SU-DHL-6 (cell line): ENCODE measurements around the gene MTARC1.

Source experiments
- H2AFZ ChIP-seq: fragments of 200-600 bp; sonication (generic); 2 replicates; pipeline ENCODE4 v1.6.1; 2014; ENCODE audit warnings: low read depth, mild to moderate bottlenecking, moderate library complexity, mixed read lengths, antibody characterized with exemption, low read length; ENCODE audit not compliant: severe bottlenecking
- H3F3A ChIP-seq: fragments of 200-600 bp; shearing (Covaris generic); 2 replicates; pipeline ENCODE4 v1.6.0; 2016; ENCODE audit warnings: antibody characterized with exemption, mild to moderate bottlenecking; ENCODE audit not compliant: insufficient read depth
- H3K27ac ChIP-seq: fragments of 200-600 bp; sonication (generic); 2 replicates; pipeline ENCODE4 v1.5.1; 2016; ENCODE audit warnings: low read depth, mild to moderate bottlenecking, low read length, moderate library complexity, mixed read lengths
- H3K27me3 ChIP-seq: fragments of 200-600 bp; sonication (generic), shearing (Covaris generic); 2 replicates; pipeline ENCODE4 v1.6.0; 2014; ENCODE audit warnings: mild to moderate bottlenecking, low read length
- H3K36me3 ChIP-seq: fragments of 200-600 bp; sonication (generic); 2 replicates; pipeline ENCODE4 v1.6.1; 2014; ENCODE audit warnings: mild to moderate bottlenecking, low read length, mixed read lengths
- H3K4me2 ChIP-seq: fragments of 300-600, 200-600 bp; shearing (Covaris generic), sonication (generic); 2 replicates; pipeline ENCODE4 v1.6.0; 2014; ENCODE audit warnings: low read length, low read depth, mild to moderate bottlenecking; ENCODE audit not compliant: poor library complexity, severe bottlenecking
- H3K4me3 ChIP-seq: fragments of 200-600 bp; sonication (generic); 2 replicates; pipeline ENCODE4 v1.5.1; 2014; ENCODE audit warnings: antibody characterized with exemption, low read length, mild to moderate bottlenecking, mixed read lengths; ENCODE audit not compliant: insufficient read depth, poor library complexity, severe bottlenecking
- H3K79me2 ChIP-seq: fragments of 200-600 bp; sonication (generic); 2 replicates; pipeline ENCODE4 v1.6.1; 2014; ENCODE audit warnings: mild to moderate bottlenecking, low read length, moderate library complexity; ENCODE audit not compliant: insufficient read depth
- H3K9ac ChIP-seq: fragments of 200-600 bp; sonication (generic); 2 replicates; pipeline ENCODE4 v1.7.0; 2014; ENCODE audit warnings: mild to moderate bottlenecking, low read length
- H3K9me2 ChIP-seq: fragments of 200-600 bp; sonication (generic); replicated peaks from 2 replicates; pipeline ENCODE4 v1.6.1; 2014; ENCODE audit warnings: low read length; ENCODE audit not compliant: insufficient read depth
- H3K9me3 ChIP-seq: fragments of 200-600 bp; sonication (generic); 2 replicates; pipeline ENCODE4 v1.6.1; 2014; ENCODE audit warnings: low read length, mixed read lengths; ENCODE audit not compliant: insufficient read depth
- H4K20me1 ChIP-seq: fragments of 200-600 bp; sonication (generic); 2 replicates; pipeline ENCODE4 v1.6.1; 2014; ENCODE audit warnings: low read depth, mild to moderate bottlenecking, antibody characterized with exemption, low read length, moderate library complexity, mixed read lengths
- EZH2phosphoT487 ChIP-seq: fragments of 200-600 bp; sonication (generic), shearing (Covaris generic); conservative IDR thresholded peaks from 2 replicates; pipeline ENCODE4 v1.6.1; 2018; ENCODE audit warnings: mild to moderate bottlenecking, antibody characterized with exemption, low read length, moderate library complexity, mixed read lengths
- TF ChIP-seq, protein P1 (sequence below): fragments of 200-600 bp; sonication (generic); IDR thresholded peaks from one replicate; pipeline ENCODE4 v1.5.1; 2017; ENCODE audit warnings: antibody characterized with exemption, mild to moderate bottlenecking, low read length, moderate library complexity; ENCODE audit not compliant: insufficient read depth, poor library complexity, severe bottlenecking

The MTARC1 gene

GRCh38 chr1:220772846-220773245 lies 13.9 kb upstream of the MTARC1 start:
- Histone ChIP-seq H3K36me3 (no peaks in the 10 kb centered on the region), H3K27me3 (no peaks in the 10 kb centered on the region), H3K79me2 (no peaks in the 10 kb centered on the region), H2AFZ (no peak overlapping the region), H3F3A (no peaks in the 10 kb centered on the region), H4K20me1 (no peaks in the 10 kb centered on the region), H3K4me2 (no peak overlapping the region), H3K4me3 (no peak overlapping the region), H3K27ac (no peak overlapping the region), H3K9ac (no peak overlapping the region), H3K9me3 (no peaks in the 10 kb centered on the region), H3K9me2 (no peaks in the 10 kb centered on the region)
- TF ChIP-seq EZH2phosphoT487 = no peak
- TF ChIP-seq, protein P1, sequence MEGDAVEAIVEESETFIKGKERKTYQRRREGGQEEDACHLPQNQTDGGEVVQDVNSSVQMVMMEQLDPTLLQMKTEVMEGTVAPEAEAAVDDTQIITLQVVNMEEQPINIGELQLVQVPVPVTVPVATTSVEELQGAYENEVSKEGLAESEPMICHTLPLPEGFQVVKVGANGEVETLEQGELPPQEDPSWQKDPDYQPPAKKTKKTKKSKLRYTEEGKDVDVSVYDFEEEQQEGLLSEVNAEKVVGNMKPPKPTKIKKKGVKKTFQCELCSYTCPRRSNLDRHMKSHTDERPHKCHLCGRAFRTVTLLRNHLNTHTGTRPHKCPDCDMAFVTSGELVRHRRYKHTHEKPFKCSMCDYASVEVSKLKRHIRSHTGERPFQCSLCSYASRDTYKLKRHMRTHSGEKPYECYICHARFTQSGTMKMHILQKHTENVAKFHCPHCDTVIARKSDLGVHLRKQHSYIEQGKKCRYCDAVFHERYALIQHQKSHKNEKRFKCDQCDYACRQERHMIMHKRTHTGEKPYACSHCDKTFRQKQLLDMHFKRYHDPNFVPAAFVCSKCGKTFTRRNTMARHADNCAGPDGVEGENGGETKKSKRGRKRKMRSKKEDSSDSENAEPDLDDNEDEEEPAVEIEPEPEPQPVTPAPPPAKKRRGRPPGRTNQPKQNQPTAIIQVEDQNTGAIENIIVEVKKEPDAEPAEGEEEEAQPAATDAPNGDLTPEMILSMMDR = no peak

- H3K4me2 ChIP-seq = no peak overlapping the region
These were observed 11.4 kb upstream of the MTARC1 start for GRCh38 chr1:220775240-220775853.

DNA sequence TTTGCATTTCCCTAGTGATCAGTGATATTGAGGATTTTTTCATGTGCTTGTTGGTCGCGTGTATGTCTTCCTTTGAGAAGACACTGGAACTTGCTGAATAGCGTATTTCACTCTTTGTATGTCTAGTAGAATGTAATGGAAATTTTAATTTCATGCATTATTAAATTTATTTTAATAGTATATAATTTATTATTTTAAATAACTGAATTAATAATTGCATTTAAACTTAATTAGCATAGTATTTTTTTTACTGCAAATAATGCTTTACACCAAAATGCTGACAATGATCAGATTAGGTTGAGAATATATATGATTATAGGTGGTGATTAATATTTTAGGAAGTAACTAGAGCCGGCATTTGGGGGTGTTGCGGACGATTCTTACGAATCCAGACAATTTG lies 10.5 kb upstream of the MTARC1 start:
- no peak overlapping the region for H2AFZ ChIP-seq
- H3K79me2 ChIP-seq = no peaks in the 10 kb centered on the region
- H3K9ac ChIP-seq = no peak overlapping the region
- no peak overlapping the region for H3K4me3 ChIP-seq
- H3K27ac ChIP-seq = no peak overlapping the region
- no peaks in the 10 kb centered on the region for H3K9me2 ChIP-seq
- no peaks in the 10 kb centered on the region for H3K36me3 ChIP-seq
- H3K9me3 ChIP-seq = no peaks in the 10 kb centered on the region
- H4K20me1 ChIP-seq = no peaks in the 10 kb centered on the region
- no peaks in the 10 kb centered on the region for H3F3A ChIP-seq
- no peak for TF ChIP-seq EZH2phosphoT487
- TF ChIP-seq, protein P1 = no peak
- no peak overlapping the region for H3K4me2 ChIP-seq
- no peaks in the 10 kb centered on the region for H3K27me3 ChIP-seq

More at GRCh38 chr1:220775240-220775853, 11.4 kb upstream of the MTARC1 start:
- no peak overlapping the region for H3K9ac ChIP-seq
- H4K20me1 ChIP-seq = no peaks in the 10 kb centered on the region
- no peaks in the 10 kb centered on the region for H3K79me2 ChIP-seq
- no peak overlapping the region for H3K4me3 ChIP-seq
- H3K9me2 ChIP-seq = no peaks in the 10 kb centered on the region
- H3K27me3 ChIP-seq = no peaks in the 10 kb centered on the region
- H3K27ac ChIP-seq = no peak overlapping the region
- no peaks in the 10 kb centered on the region for H3F3A ChIP-seq
- no peaks in the 10 kb centered on the region for H3K9me3 ChIP-seq
- TF ChIP-seq EZH2phosphoT487 = no peak
- TF ChIP-seq, protein P1 = peak; percentile 96
- H2AFZ ChIP-seq = no peak overlapping the region
- H3K36me3 ChIP-seq = no peaks in the 10 kb centered on the region
